ENCODE results near the gene CNBP.
"Not testable (repeated sequence)": the region's sequence is repeated elsewhere in the genome, so short reads cannot be mapped to it uniquely, and the experiment has no call there.

The CNBP gene

DNA sequence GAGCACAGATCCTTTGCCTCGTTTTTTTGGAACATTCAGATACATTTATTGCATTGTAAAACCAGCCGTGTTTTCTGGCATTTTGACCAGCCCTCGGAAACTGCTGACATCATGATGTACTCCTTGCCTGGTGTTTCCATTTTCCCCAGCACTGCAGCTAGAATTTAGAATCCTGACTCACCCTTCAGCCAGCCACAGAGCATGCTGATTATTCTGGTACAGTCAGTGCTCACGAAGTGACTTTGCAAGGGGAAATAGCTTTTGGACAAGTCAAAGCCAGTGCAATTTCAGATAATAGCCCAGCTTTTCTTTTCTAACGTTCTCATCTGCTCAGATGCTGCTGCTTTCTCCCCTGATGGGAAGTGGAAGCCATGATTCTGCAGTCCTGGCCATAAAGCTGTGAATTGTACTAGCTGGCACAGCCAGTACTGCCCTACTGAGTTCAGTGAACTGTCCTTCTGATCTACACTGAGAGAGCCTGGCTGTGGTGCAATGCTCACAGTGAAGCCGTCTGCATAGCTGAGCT, 12.1 kb upstream of the CNBP start:
- no peak for DNase-seq

DNA sequence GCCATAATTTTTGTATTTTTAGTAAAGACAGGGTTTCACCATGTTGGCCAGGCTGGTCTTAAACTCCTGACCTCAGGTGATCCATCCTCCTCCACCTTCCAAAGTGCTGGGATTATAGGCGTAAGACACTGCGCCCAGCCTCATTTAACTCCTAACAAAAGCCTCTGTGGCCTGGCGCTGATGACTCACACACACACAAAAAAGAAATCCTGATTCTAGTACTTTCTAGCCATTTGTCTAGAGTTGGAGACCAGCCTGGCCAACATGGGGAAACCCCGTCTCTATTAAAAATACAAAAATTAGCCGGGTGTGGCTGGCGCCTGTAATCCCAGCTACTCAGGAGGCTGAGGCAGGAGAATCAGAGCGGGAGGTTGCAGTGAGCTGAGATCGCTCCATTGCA, 6.1 kb upstream of the CNBP start:
- not testable (repeated sequence) for DNase-seq

DNA sequence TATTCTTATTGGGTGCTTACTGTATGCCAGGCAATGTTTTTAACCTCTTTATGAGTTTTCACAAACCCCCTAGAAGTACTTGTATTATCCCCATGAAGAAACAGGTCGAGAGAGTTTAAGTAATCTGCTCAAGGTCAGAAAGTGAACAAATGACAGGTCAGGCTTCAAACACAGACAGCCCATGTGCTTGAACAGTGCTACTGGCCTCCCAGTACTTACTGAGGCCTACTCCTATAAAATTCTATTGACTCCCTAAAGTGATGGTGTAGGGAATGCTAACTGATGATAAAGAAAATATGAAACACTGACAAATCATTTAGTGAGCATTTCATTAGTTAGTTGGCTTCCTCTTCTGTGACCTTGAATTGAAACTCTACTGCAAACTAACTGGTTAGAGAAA, 4.2 kb upstream of the CNBP start:
- DNase-seq: no peak

DNA sequence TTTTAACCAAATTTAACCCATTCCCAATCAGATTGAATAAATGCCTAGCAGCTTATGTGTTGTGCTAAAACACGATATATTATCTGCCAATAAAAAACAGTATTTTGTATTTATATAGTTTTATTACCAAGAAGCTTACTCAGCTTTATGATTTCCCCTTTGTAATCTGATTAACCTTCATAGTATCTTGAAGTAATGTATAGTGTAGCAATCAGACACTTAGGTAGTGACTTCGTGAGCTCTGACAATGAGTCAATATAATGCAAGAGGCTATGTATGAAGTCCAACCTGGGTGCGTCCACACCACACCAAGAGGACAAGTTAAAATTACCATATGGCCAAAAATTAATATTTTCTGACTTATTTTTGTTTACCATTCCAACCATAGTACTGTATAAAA, 2.1 kb upstream of the CNBP start:
- DNase-seq: no peak

DNA sequence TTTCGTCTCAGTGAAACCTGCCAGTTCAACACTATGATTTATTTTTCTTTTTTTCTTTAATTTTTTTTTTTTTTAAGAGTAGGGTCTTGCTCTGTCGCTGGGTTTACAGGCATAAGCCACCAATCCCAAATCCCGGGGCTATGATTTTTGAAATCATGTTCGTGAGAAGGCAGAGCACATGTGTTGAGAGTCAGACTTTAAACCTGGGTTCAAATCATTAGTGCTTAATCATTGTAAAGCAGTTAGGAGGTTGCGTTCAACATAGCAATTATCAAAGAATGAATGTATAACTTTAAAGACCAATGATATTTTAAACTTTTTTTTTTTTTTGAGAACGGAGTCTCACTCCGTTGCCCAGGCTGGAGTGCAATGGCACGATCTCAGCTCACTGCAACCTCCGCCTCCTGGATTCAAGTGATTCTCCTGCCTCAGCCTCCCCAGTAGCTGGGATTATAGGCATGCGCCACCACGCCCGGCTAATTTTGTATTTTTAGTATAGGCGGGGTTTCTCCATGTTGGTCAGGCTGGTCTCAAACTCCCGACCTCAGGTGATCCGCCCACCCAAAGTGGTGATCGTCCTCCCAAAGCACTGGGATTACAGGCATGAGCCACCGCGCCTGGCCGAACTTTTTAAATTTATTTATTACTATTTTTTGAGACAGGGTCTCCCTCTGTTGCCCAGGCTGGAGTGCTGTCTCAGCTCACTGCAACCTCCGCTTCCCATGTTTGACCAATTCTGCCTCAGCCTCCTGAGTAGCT, 1.3 kb upstream of the CNBP start:
- DNase-seq: not testable (repeated sequence)

DNA sequence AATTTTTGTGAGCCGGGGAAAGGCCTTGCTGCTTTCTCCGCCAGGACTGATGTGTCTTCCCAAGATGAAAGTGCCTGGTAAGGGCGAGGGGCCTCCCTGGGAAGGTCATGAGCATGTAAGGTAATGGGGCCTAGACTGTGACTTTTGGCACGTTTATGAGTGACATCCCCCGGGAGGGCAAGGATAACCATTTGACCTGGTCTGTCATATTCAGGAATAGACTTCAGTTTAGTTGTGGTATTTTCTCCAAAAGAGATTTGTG, 631 bp upstream of the CNBP start:
- no peak for DNase-seq

DNA sequence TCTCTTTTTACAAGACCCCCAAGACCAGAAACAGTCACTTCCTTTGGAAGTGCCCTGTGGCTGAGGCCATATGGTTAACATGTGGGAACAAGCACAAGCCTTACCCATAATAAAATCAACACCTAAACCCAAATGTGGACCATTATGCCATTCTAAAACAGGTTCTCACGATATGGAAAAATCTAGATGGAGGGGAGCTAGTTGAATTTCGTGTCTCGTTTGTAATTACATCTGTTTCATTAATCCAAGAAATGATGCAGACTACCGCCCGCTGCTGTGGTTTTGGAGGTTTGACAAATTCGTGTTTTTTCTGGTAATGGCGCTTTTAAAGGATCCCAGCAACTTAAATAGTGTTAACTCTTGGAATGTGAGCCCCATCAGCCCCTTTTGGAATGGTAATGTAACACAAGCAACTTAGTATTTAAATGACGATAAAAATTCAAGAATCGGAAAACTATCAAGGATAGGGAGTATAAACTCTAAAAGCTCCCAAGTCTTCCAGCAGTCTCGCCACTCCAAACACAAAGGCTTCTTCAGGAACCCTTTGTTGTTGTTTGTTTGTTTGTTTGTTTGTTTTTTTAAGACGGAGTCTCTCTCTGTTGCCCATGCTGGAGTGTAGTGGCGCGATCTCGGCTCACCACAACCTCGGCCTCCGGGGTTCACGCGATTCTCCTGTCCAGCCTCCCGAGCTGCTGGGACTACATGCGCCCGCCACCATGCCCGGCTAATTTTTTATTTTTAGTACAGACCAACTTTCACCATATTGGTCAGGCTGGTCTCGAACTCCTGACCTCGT, 1.1 kb downstream of the CNBP start:
- DNase-seq: peak; percentile 27

DNA sequence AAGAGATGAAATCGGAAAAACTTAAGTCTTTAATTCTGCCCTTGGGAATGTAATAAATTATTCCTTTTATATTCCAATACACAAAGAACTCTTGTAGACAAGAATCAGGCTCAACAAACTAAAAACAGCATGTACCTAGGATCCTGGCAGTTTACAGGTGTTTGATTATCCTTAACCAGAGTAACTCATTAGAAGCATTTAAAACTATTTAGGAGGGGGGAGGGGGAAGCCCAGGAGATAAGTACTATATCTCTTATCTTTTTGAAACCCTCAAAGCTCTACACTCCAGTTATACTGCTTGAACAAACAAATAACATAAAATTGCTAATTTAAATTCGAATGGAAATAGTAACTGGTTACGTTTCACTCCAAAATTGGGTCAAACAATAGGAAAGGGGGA, 1.9 kb downstream of the CNBP start:
- no peak for DNase-seq

DNA sequence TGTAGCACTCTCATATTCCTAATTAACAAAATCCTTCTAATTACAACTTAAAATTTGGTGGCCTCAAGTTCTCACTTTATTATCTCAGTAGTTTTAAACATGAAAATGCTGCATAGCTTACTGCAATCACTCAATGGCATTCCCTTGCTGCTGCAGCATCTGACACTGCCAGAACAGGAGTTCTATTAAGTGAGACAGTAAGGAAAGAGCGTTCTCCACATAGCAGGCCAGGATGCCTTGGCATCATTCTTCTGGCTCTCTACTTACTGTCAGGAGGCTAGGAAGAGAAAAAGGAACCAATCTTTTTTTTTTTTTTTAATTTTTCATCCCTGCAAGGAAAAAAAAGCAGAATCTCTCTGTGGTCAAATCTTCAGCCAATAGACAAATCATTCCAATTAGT, 3.2 kb downstream of the CNBP start:
- no peak for DNase-seq

DNA sequence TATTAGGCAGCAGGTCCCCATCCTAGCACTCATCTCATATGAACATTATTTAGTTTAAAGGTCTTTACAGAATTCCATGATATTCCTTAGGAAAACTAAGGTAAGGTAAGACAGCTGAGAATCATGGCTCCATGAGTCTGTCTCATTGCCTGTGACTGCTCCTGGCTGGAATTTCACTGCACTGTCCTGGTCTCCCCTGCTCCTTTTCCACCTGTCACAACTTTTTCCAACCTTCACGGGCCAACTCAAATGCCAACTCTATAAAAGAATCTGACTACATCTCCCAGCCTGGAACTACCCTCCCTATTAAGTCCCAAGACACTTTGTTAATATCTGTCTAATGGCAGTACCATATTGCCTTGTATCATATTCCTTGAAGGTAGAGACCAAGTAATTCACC, 7.6 kb downstream of the CNBP start:
- no peak for DNase-seq

DNA sequence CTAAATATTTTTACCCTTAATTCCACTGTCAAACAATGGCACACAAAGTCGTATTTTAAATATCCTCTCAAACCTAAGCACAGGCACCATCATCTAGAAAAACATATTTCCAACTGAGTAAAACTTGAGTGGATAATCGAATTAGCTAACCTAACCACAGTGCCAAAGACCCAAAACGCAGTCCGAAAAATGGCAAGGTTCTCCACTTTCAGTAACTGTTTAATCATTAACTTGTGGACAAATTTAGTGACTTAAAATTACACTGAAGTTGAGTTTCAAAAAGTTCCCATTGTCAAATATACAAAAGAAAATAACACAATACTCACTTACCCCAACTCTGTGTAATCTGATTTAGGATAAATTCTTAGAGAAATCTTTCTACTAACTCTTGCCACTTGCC, 10.0 kb downstream of the CNBP start:
- DNase-seq: no peak

DNA sequence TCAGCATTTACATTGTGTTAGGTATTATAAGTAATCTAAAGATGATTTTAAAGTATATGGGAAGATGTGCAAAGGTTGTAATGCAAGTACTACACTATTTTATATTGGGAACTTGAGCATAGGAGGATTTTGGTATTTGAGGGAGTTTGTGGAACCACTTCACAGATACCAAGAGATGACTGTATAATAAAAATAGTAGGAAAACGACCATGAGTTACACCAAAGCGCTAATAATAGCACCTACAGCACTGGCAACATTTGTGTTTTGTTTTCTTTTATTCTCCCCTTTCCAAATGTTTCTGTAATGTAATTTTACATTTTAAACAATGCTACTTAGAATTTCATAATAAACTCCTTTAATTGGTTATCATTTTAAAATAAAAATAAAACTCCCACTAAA, 10.5 kb downstream of the CNBP start:
- no peak for DNase-seq

DNA sequence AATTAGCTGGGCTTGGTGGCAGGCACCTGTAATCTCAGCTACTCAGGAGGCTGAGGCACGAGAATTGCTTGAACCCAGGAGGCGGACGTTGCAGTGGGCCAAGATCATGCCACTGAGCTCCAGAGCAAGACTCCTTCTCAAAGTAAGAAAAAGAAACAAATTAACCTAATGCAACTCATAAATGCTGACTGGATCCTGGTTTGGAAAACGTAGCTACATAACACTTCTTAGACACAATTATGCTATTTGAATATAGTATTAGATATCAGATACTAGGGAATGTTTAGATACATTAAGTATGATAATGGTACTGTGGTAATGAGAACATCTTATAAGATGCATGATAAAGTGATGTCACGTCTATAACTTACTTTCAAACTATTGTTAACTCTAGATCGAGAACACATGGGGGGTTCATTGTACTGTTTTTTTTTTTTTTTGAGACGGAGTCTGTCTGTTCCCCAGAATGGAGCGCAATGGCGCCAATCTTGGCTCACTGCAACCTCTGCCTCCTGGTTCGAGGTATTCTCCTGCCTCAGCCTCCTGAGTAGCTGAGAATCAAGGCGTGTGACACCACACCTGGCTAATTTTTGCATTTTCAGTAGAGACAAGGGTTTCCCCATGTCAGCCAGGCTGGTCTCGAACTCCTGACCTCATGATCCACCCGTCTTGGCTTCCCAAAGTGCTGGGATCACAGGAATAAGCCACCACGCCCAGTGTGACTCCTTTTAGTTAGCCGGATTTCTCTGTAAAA, 16.9 kb downstream of the CNBP start:
- no peak for DNase-seq

DNA sequence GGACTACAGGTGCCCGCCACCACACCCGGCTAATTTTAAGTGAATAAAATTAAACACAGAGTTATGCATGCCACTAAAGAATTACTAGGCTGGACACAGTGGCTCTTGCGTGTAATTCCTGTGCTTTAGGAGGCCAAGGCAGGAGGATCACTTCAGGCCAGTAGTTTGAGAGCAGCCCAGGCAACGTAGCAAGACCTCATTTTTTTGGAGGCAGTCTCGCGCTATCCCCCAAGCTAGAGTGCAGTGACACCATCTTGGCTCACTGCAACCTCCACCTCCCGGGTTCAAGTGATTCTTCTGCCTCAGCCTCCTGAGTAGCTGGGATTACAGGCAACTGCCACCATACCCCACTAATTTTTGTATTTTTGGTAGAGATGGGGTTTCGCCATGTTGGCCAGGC, 18.1 kb downstream of the CNBP start:
- DNase-seq: not testable (repeated sequence)

DNA sequence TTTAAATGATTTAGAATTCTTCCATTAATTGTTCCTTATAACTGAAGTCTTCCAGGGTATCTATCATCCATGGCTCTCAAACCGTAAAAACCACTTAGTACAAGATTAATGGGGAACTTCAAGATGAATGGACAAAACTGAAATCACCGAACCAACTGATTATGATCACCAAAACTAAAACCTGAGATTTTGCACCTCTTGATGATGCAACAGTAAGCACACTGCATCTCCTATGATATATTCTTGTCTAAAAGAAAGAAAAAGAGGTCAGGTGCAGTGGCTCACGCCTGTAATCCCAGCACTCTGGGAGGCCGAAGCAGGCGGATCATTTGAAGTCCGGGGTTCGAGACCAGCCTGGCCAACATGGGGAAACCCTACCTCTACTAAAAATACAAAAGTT, 19.2 kb downstream of the CNBP start:
- no peak for DNase-seq

DNA sequence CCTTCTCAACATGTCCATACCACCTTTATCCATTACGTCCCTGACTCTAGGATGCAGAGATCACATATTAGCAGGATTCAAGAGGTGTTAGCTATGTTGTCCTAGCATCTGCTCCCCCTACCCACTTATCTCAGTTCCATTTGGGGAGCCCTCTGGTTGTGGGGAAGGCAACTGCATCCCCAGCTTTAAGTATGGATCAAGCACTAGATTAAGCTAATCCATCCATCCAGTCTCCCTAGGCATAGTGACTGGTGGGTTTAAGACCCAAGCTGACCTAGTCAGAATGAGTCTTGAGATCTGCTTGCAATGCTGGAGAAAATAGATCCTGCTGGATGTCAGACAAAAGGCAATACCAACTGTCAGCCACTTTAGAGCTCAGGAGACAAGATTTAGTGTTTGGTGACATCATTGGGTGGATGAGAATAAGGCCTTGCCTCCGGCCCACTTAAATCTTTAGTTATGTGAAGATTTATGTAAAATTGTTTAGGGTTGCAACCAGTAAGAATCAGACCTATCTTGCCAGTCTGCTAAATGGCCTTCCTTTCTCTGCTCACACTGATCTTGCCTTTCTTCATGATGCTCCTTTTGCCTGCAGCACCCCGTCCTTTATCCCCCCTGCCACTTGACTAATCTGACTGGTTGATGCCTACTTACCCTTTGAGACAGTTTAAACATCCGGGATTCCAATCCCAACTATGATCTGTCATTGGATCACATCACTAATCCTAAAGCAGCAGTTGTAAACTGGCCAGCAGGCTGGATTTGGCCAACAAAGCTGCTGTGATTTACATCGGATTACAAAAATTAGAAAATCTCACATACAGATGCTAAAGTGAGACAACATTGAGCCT, 20.7 kb downstream of the CNBP start:
- no peak for DNase-seq

DNA sequence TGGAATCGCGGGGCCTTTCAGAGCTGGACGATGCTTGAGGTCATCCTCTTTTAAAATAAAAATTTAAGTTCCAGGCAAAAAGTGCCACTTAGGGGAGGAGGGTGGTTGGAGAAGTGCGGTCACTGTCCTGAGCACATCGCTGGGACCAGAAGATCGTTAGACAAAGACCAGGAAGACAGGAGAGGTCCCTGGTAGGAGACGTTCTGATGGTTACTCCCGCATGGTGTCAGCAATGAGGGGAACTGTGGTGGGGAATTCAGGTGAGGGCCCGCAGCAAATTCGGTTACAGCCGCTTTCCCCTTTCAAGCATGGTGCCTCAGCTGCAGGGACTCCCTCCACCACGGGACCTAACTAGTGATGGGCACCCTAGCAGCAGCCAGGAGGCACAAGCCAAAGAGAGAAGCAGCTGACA, 21.8 kb downstream of the CNBP start:
- DNase-seq: no peak

DNA sequence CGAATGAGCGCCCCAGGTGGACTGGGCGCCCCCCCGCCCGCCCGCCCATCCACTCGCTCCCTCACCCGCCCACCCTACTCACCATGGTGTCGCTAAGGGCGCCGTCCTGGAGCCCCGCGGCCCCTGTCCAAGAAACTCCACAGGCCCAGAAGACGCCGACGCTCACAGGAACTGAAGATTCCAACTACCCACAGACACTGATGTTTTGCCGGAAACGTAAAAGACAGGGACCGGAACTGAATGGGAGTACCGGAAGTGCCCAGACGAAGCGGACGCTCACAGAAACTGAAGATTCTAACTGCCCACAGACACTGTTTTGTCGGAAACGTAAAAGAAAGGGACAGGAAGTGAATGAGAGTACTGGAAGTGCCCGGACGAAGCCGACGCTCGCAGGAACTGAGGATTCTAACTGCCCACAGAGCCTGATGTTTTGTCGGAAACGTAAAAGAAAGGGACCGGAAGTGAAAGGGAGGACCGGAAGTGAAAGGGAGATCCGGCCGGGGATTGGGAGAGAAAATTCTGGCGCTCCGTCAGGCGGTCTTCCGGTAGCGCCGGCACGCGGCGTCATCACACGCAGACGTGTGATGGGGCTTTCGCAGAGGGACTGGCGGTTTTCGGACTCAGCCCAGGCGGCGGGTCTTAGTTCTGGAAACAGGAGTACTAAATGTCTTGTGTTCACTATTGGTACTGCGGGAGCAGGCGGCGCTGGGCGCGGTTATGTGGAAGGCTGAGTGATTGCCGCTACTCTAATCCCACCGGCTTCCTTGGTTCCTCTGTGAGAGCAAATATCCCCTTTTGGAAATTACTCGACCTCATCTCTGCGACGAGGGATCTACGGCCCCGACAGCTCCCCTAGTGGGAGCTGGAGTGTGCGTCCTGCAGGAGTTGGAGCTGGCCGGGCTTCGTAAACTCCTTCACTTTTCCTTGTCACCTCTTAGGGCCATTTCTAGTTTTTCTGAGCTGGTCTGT, 22.5 kb downstream of the CNBP start, which contains the start of gene ISY1:
Gene ISY1 (minus strand): TSS at position 173 of the 969 bp plus-strand sequence. CDS start 88 bp downstream, at position 85.
- peak; percentile 98 for DNase-seq

DNA sequence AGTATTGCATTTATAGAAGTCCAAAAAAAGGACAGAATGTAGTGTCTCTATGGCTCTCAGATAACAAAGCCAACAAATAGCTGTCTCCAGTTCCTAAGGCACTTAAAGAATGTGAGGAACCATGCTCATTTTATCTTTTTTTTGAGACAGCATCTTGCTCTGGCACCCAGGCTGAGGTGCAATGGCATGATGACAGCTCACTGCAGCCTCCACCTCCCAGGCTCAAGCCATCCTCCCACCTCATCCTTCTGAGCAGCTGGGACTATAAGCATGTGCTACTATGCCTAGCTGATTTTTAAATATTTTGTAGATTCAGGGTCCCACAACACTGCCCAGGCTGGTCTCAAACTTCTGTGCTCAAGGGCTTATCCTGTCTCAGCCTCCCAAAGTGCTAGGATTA, 38.9 kb downstream of the CNBP start:
- DNase-seq: no peak

DNA sequence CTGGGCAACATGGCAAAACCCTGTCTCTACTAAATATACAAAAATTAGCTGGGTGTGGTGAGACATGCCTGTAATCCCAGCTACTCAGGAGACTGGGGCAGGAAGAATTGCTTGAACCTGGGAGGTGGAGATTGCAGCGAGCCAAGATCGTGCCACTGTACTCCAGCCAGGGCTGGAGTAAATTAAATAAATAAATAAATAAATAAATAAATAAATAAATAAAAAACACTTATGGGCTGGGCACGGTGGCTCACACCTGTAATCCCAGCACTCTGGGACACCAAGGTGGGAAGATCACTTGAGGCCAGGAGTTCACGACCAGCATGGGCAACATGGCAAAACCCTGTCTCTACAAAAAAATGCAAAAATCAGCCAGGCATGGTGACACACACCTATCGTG, 42.7 kb downstream of the CNBP start:
- DNase-seq: not testable (repeated sequence)

DNA sequence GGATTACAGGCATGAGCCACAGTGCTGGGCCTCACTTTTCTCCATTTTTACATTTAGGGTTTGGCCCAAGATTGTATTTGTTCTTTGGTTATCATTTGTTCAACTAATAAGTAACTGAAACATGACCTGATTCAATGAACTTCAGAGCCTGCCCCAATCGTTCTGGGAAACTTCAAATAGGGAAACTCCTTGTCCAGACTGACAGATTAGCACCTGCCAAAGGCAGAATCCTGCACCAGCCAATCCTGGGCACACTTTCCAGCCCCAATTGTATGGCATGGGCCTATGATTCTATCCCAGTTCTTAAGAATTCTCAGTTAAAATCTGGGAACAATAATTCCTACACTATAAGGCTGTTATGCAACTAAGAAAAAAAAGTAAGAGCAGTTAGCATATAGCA, 43.8 kb downstream of the CNBP start:
- no peak for DNase-seq

Data from right kidney (tissue), 1 donor.